Measurements from ENCODE around the gene TRMU. TPM values are rescaled to one million over a fixed set of nuclear protein-coding genes. Genes with fewer than 3 reads are reported as not detected.

TRMU gene
- total and polyA plus RNA-seq, 2 of the 4 experiments (the other 2 are of a cell fraction) = 19.0 to 36.4 TPM

DNA sequence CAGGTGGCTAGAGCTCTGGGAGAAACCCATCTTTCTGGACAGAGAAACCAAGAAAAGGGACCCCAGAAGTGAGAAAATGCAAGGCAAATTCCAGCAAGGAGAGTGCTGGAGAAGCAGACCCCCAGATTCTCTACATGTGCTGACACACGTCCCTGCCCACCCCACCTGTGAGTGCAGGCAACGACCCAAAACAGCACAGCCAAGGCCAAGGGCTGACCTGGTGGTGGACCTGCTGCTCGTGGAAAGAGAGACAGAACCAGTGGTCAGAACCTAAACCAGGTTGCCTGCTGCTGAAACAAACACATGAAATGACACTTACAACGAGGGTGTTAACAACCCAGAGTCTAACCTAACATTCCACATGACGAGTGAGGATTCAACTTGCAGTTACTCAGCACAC lies 24.6 kb downstream of the TRMU start:
- Histone ChIP-seq H3K36me3 (ENCODE audit: control insufficient read depth, insufficient read depth, low read length) (peaks cover 17% of the 10 kb centered on the region; the same call in 1 of the 2 replicates), H3K27me3 (ENCODE audit: control insufficient read depth, insufficient read depth, low read length) (peaks cover 5% of the 10 kb centered on the region; the same call in 1 of the 2 replicates), H3K4me3 (ENCODE audit: insufficient read depth, low read depth, low read length) (no peak overlapping the region), H3K14ac (replicated peaks; ENCODE audit: low read depth, low read length) (no peak overlapping the region), H4K8ac (ENCODE audit: low read depth in 2 of 2, low read length in 2 of 2) (no peak overlapping the region), H3K9me3 (ENCODE audit: control insufficient read depth, insufficient read depth, low read length) (no peaks in the 10 kb centered on the region), H3K9ac (ENCODE audit: low read depth, low read length) (no peak overlapping the region), H2BK120ac (ENCODE audit: low read depth, low read length) (no peak overlapping the region), H2AK9ac (replicated peaks; ENCODE audit: low read depth, low read length, poor library complexity) (no peak overlapping the region), H4K91ac (ENCODE audit: insufficient read depth, low read depth, low read length) (no peak overlapping the region), H2BK15ac (ENCODE audit: low read depth, low read length) (no peak overlapping the region), H3K4ac (ENCODE audit: low read depth, low read length) (no peak overlapping the region), H3K23ac (ENCODE audit: low read depth, low read length) (no peak overlapping the region), H3K9me1 (ENCODE audit: insufficient read depth, low read length) (no peaks in the 10 kb centered on the region), H2BK5ac (ENCODE audit: low read depth, low read length, poor library complexity, severe bottlenecking) (no peak overlapping the region), H3K27ac (ENCODE audit: insufficient read depth, low read length) (no peak overlapping the region), H3K18ac (ENCODE audit: low read depth, low read length) (no peak overlapping the region), H3K4me1 (ENCODE audit: control insufficient read depth, insufficient read depth, low read length) (no peaks in the 10 kb centered on the region), H3K56ac (ENCODE audit: extremely low read depth, insufficient read depth, low read length) (no peak overlapping the region), H4K20me1 (ENCODE audit: insufficient read depth, low read length) (peaks cover 6% of the 10 kb centered on the region), H3K4me2 (ENCODE audit: low read depth, low read length) (no peak overlapping the region), H3K79me1 (ENCODE audit: low read depth in 1 of 2, low read length in 2 of 2) (no peaks in the 10 kb centered on the region), H2AK5ac (ENCODE audit: low read depth, low read length) (no peak overlapping the region), H4K5ac (ENCODE audit: low read depth, low read length) (no peak overlapping the region), H2BK20ac (ENCODE audit: low read depth, low read length) (no peak overlapping the region), H2AFZ (replicated peaks; ENCODE audit: low read length, poor library complexity) (no peak overlapping the region)
- ChIA-PET POLR2A (ENCODE audit: unreplicated experiment) (no interaction called here), CTCF (no interaction called here)
- intact Hi-C loops (cut with micrococcal nuclease) = no loop called here
- no TSS peak for BruUV-seq (replicated peaks)
- WGBS, 2 experiments (ENCODE audit: extremely low coverage in 2 of 2, insufficient read length in 1 of 2) = 100% methylated on average over 1 of the region's 5 CpGs; no CpG with 5 or more reads in 1 of the 2 experiments
- DNase-seq = no peak
- TF ChIP-seq MXI1 (IDR thresholded peaks at IDR 0.05; ENCODE audit: borderline replicate concordance, low read depth, low read length) (no peak), RAD21 (IDR thresholded peaks at IDR 0.05; ENCODE audit: low read length) (no peak), MAZ (IDR thresholded peaks at IDR 0.05; ENCODE audit: borderline replicate concordance, low read depth, low read length) (no peak), MAFK (IDR thresholded peaks at IDR 0.05; ENCODE audit: low read depth, low read length) (no peak), BHLHE40 (IDR thresholded peaks at IDR 0.05; ENCODE audit: low read depth, low read length) (no peak), FOS (IDR thresholded peaks at IDR 0.05; ENCODE audit: low read depth, low read length) (no peak), CHD1 (IDR thresholded peaks at IDR 0.05; ENCODE audit: low read depth, low read length) (no peak), CEBPB (IDR thresholded peaks at IDR 0.05; ENCODE audit: low read depth, low read length) (no peak), RCOR1 (IDR thresholded peaks at IDR 0.05; ENCODE audit: insufficient replicate concordance, low read length) (no peak), SMC3 (IDR thresholded peaks at IDR 0.05; ENCODE audit: low read depth, low read length) (no peak), RFX5 (IDR thresholded peaks at IDR 0.05; ENCODE audit: low read depth, low read length) (no peak), NFE2L2 (IDR thresholded peaks at IDR 0.05; ENCODE audit: low read depth, low read length) (no peak), POLR2A (IDR thresholded peaks at IDR 0.05; ENCODE audit: low read depth, low read length) (no peak)
- TF ChIP-seq, protein P1, sequence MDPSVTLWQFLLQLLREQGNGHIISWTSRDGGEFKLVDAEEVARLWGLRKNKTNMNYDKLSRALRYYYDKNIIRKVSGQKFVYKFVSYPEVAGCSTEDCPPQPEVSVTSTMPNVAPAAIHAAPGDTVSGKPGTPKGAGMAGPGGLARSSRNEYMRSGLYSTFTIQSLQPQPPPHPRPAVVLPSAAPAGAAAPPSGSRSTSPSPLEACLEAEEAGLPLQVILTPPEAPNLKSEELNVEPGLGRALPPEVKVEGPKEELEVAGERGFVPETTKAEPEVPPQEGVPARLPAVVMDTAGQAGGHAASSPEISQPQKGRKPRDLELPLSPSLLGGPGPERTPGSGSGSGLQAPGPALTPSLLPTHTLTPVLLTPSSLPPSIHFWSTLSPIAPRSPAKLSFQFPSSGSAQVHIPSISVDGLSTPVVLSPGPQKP (IDR thresholded peaks at IDR 0.05; ENCODE audit: borderline replicate concordance, low read depth, low read length) = no peak
- TF ChIP-seq, protein P2, sequence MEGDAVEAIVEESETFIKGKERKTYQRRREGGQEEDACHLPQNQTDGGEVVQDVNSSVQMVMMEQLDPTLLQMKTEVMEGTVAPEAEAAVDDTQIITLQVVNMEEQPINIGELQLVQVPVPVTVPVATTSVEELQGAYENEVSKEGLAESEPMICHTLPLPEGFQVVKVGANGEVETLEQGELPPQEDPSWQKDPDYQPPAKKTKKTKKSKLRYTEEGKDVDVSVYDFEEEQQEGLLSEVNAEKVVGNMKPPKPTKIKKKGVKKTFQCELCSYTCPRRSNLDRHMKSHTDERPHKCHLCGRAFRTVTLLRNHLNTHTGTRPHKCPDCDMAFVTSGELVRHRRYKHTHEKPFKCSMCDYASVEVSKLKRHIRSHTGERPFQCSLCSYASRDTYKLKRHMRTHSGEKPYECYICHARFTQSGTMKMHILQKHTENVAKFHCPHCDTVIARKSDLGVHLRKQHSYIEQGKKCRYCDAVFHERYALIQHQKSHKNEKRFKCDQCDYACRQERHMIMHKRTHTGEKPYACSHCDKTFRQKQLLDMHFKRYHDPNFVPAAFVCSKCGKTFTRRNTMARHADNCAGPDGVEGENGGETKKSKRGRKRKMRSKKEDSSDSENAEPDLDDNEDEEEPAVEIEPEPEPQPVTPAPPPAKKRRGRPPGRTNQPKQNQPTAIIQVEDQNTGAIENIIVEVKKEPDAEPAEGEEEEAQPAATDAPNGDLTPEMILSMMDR (conservative IDR thresholded peaks at IDR 0.05; ENCODE audit: low read depth, low read length) = no peak
- in situ Hi-C loops (cut with MboI; ENCODE audit: low sequenced_read_pairs) = no loop called here
- dilution Hi-C loops (cut with HindIII; ENCODE audit: low sequenced_read_pairs, unreplicated experiment) = no loop called here
- no peak for ATAC-seq (ENCODE audit: low read depth)
